BLaER1 treated with 17β-estradiol and CSF1 and Interleukin-3, amounts not matched to agents 10 nM and 100 nM (cell line): ENCODE measurements around the gene SIX3.

Source experiments
- H3K27ac ChIP-seq, 11 experiments: shearing (Covaris generic); formaldehyde crosslinking; 2 replicates each; pipeline ENCODE4 v1.8.1; 2022
- H3K27me3 ChIP-seq, 11 experiments: shearing (Covaris generic); formaldehyde crosslinking; 2 replicates each; pipeline ENCODE4 v1.8.1; 2022
- H3K36me3 ChIP-seq, 11 experiments: shearing (Covaris generic); formaldehyde crosslinking; 2 replicates each; pipeline ENCODE4 v1.8.1; 2022
- H3K4me1 ChIP-seq, 10 experiments: shearing (Covaris generic); formaldehyde crosslinking; 2 replicates each; pipeline ENCODE4 v1.8.1; 2022
- H3K4me2 ChIP-seq, 11 experiments: shearing (Covaris generic); formaldehyde crosslinking; 2 replicates each; pipeline ENCODE4 v1.8.1; 2022
- H3K4me3 ChIP-seq, 10 experiments: shearing (Covaris generic); formaldehyde crosslinking; 2 replicates each; pipeline ENCODE4 v1.8.1; 2022
- H3K9ac ChIP-seq, 11 experiments: shearing (Covaris generic); formaldehyde crosslinking; 2 replicates each; pipeline ENCODE4 v1.8.1; 2022
- H3K9me3 ChIP-seq, 11 experiments: shearing (Covaris generic); formaldehyde crosslinking; replicated peaks in 1 of 11; 2 replicates each; pipeline ENCODE4 v1.8.1; 2022
- H4K20me1 ChIP-seq, 11 experiments: shearing (Covaris generic); formaldehyde crosslinking; 2 replicates each; pipeline ENCODE4 v1.8.1; 2022
- Cebpa-rat ChIP-seq, 11 experiments: shearing (Covaris generic); IDR thresholded peaks; 2 replicates each; pipeline ENCODE4 v1.8.1; 2022

SIX3 gene

DNA sequence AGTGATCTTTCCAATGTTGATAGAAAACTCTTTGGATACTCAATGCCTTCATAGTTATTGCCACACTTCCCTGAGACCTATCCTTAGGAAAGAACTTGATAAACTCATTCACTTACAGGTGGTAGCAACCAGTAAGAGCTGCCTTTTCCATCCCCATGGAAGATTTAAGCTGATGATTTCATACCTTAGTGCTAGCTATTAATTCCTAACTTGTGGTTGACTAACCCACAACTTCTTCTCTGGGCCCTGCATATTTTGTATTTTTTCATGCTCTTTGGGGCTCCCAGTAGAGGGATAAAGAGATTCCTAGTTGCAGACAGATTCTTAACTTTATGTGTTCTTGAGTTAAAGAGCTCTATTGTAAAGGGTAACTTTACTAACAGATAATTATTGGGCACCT lies 25.2 kb upstream of the SIX3 start:
- no peak for TF ChIP-seq Cebpa-rat (IDR thresholded peaks at IDR 0.05)
- H3K4me3 ChIP-seq: no peak overlapping the region

DNA sequence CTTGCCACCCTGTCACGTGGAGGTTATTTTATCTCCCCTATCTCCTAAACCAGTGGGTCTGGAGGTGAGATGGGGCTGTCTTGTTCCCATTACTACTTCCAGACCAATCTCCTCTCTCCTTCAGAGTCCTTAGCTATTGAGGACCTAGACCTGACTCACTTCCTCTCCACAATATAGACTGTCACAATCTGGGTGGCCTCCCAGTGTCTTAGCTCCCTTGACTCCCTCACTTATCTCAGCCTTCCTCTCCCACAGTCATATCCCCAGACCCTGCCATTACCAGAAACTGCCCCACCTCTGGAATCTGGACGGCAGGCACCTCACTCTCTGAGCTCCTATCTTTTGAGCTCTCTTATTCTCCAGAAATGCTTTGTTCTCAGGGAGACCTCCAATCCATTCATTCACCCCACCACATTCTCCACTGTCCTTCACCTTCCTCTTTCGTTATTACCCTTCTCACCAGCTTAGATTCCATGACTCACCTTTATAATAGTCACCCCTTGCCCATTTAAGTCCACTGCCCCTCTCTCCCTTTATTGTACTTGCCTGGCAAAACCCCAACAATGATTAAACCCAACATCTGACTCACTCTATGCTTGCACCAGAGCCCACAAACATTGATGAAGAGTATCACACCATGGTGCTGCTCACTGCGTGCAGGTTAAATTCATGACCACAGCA lies 23.3 kb upstream of the SIX3 start:
- peaks cover 0 to 9% (median 7%) of the 10 kb centered on the region in 11 experiments; a peak in 16 of 22 replicates for H3K27me3 ChIP-seq
- H4K20me1 ChIP-seq: no peaks in the 10 kb centered on the region
- peak overlapping the region in 2 of 11 experiments; percentile 11 to 20; a peak in 2 of 22 replicates for H3K4me2 ChIP-seq
- H3K27ac ChIP-seq: no peak overlapping the region
- no peak overlapping the region for H3K9ac ChIP-seq
- H3K4me3 ChIP-seq: no peak overlapping the region
- H3K36me3 ChIP-seq: no peaks in the 10 kb centered on the region
- no peaks in the 10 kb centered on the region for H3K9me3 ChIP-seq
- H3K4me1 ChIP-seq: peaks cover 0 to 5% (median 0%) of the 10 kb centered on the region in 10 experiments; a peak in 1 of 20 replicates
- TF ChIP-seq Cebpa-rat (IDR thresholded peaks at IDR 0.05): no peak

More for the DNA sequence above, 25.2 kb upstream of the SIX3 start:
- H3K36me3 ChIP-seq: no peaks in the 10 kb centered on the region
- peaks cover 5 to 13% (median 11%) of the 10 kb centered on the region in 11 experiments for H3K9me3 ChIP-seq
- no peak overlapping the region for H3K9ac ChIP-seq
- peaks cover 0 to 5% (median 0%) of the 10 kb centered on the region in 10 experiments; a peak in 1 of 20 replicates for H3K4me1 ChIP-seq
- no peaks in the 10 kb centered on the region for H4K20me1 ChIP-seq
- no peaks in the 10 kb centered on the region for H3K27me3 ChIP-seq
- no peak overlapping the region for H3K27ac ChIP-seq
- no peak overlapping the region for H3K4me2 ChIP-seq

DNA sequence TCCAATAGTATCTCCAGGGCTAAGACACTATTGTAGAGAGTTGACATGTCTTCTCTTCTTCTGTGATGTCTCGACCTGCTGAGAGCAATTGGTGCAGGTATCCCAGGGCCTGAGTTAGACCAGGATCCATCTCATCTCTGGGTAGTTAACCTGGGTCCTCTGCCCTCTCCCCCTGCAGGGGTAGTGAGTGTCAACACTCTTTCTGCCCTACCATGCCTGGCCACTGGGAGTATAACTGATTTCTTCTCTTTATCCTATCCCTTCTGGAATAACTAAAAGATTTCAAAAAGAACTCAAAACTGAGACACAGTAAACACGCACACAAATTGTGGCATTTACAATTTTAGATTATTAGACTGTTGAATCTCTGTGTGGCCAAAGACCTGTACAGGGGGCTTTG lies 20.8 kb upstream of the SIX3 start:
- H4K20me1 ChIP-seq: no peaks in the 10 kb centered on the region
- peaks cover 22 to 34% (median 32%) of the 10 kb centered on the region in 11 experiments for H3K27me3 ChIP-seq
- H3K9ac ChIP-seq: no peak overlapping the region

DNA sequence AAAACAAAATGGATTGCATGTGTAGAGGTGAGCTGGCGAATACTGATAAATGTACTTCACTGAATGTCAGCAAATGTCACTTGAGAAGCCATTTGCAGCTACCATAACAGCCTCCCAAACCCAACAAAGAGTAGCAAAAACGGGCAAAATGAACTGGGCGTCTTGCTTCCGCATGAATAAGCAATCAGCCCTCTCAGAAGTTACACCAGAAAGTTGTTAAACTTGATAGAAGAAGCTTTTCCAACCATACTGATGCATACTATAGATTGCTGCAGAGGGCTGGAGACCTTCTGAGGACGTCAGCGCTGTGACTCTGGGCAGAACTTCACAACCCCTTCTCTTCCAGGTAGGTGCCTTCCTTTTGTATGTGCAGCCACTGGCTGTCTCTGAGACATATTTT lies 18.7 kb upstream of the SIX3 start:
- TF ChIP-seq Cebpa-rat (IDR thresholded peaks at IDR 0.05): no peak
- peaks cover 0 to under 1% (median 0%) of the 10 kb centered on the region in 11 experiments; a peak in 3 of 22 replicates for H3K9me3 ChIP-seq
- H3K27me3 ChIP-seq: peaks cover 40 to 55% (median 52%) of the 10 kb centered on the region in 11 experiments
- H3K9ac ChIP-seq: no peak overlapping the region
- H3K27ac ChIP-seq: no peak overlapping the region
- no peaks in the 10 kb centered on the region for H3K36me3 ChIP-seq
- no peak overlapping the region for H3K4me2 ChIP-seq
- no peak overlapping the region for H3K4me3 ChIP-seq
- peaks cover 0 to 5% (median 0%) of the 10 kb centered on the region in 10 experiments; a peak in 1 of 20 replicates for H3K4me1 ChIP-seq
- peaks cover 0 to under 1% (median 0%) of the 10 kb centered on the region in 11 experiments; a peak in 1 of 22 replicates for H4K20me1 ChIP-seq

More for the DNA sequence above, 20.8 kb upstream of the SIX3 start:
- no peak overlapping the region for H3K27ac ChIP-seq
- no peaks in the 10 kb centered on the region for H3K9me3 ChIP-seq
- H3K4me1 ChIP-seq: peaks cover 0 to 5% (median 0%) of the 10 kb centered on the region in 10 experiments; a peak in 1 of 20 replicates
- TF ChIP-seq Cebpa-rat (IDR thresholded peaks at IDR 0.05): no peak
- H3K4me2 ChIP-seq: no peak overlapping the region
- no peaks in the 10 kb centered on the region for H3K36me3 ChIP-seq
- H3K4me3 ChIP-seq: no peak overlapping the region

DNA sequence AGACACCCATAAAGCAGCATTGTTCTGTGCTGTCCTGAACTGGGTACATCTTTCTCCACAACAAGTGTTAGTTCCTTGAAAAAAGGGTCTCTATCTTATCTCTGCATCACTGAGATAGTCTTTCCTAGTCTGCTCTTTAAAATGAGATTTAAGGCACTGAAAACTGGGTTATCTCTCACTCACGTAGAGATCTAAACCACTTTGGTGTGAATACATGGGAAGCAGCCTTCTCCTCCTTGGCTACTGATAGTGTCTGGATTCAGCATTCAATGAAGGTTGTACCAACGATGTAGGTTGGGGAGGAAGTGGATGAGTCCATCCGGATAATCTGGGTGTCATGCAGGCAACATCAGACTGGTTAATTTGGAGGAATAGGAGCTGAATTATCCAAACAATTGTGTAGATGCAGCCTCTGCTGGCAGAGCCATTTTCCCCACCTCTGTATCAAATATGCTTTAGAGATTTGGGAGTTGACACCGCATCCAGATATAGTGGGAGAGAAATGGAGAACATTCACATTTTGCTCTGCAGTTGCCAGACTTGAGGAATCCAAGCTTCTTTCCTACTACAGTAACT lies 15.9 kb upstream of the SIX3 start:
- H3K9ac ChIP-seq: no peak overlapping the region
- H3K9me3 ChIP-seq: peaks cover 12 to 25% (median 21%) of the 10 kb centered on the region in 11 experiments
- H3K4me2 ChIP-seq: no peak overlapping the region
- no peak overlapping the region for H3K4me3 ChIP-seq
- H3K27me3 ChIP-seq: peaks cover 69 to 83% (median 81%) of the 10 kb centered on the region in 11 experiments
- H3K4me1 ChIP-seq: peaks cover 0 to 13% (median 0%) of the 10 kb centered on the region in 10 experiments; a peak in 3 of 20 replicates
- peaks cover 0 to 26% (median 19%) of the 10 kb centered on the region in 11 experiments; a peak in 14 of 22 replicates for H4K20me1 ChIP-seq
- H3K27ac ChIP-seq: no peak overlapping the region
- no peaks in the 10 kb centered on the region for H3K36me3 ChIP-seq
- TF ChIP-seq Cebpa-rat (IDR thresholded peaks at IDR 0.05): no peak

DNA sequence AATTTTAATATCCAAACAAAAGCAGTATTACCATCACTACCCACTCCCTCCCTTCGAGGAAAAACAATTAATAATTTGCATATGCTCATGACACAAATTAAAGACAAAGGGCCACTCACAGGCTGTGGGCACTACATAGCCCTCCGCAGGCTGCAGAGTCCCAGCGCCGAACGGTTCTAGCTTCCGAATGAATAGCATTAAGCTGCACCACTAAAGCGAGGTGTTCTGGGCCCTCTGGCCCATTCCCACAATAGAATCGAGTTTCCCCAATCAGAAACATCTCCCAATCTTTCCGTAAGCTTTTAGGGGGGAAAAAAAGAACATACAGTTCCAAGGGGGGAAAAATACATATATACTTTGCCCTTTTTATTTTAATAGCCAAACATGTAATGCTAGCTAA lies 14.5 kb upstream of the SIX3 start:
- Histone ChIP-seq H4K20me1 (peaks cover 0 to 36% (median 28%) of the 10 kb centered on the region in 11 experiments; a peak in 14 of 22 replicates), H3K36me3 (no peaks in the 10 kb centered on the region), H3K4me2 (no peak overlapping the region), H3K9ac (no peak overlapping the region), H3K27ac (no peak overlapping the region), H3K27me3 (peaks cover 82 to 96% (median 94%) of the 10 kb centered on the region in 11 experiments), H3K4me1 (peaks cover 0 to 14% (median 0%) of the 10 kb centered on the region in 10 experiments; a peak in 3 of 20 replicates), H3K4me3 (no peak overlapping the region), H3K9me3 (peaks cover 12 to 35% (median 25%) of the 10 kb centered on the region in 11 experiments)
- no peak for TF ChIP-seq Cebpa-rat (IDR thresholded peaks at IDR 0.05)

DNA sequence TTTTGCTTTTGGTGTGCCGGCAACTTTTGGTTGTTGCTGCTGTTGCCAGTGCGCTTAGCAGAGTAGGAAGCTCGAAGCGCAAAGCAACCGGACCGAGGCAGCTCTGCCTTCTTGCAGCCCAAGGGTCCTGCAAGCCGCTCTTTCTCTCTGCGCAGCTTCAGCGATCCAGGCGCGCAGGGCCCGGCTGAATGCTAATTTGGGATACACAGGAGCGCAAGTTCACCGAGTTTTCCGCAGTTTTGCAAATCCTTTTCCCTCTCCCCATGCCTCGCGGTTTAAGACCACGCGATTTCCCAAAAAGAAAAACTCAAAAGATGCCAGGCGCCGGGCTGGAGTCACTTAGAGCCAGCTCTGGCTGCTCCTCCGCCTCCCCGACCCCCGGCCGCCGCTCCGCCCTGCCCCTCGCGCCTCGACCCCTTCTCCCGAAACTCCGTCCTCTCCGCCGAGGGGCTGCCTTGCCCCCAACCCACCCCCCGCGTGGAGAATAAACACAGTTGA lies 13.5 kb upstream of the SIX3 start:
- Histone ChIP-seq H3K27ac (no peak overlapping the region), H3K4me1 (peaks cover 0 to 14% (median 0%) of the 10 kb centered on the region in 10 experiments; a peak in 3 of 20 replicates), H3K4me2 (no peak overlapping the region), H3K9me3 (peaks cover 19 to 45% (median 35%) of the 10 kb centered on the region in 11 experiments), H3K4me3 (no peak overlapping the region), H4K20me1 (peaks cover 0 to 46% (median 28%) of the 10 kb centered on the region in 11 experiments; a peak in 14 of 22 replicates), H3K27me3 (peaks cover 93 to 100% (median 99%) of the 10 kb centered on the region in 11 experiments), H3K9ac (no peak overlapping the region), H3K36me3 (no peaks in the 10 kb centered on the region)
- TF ChIP-seq Cebpa-rat (IDR thresholded peaks at IDR 0.05): no peak

DNA sequence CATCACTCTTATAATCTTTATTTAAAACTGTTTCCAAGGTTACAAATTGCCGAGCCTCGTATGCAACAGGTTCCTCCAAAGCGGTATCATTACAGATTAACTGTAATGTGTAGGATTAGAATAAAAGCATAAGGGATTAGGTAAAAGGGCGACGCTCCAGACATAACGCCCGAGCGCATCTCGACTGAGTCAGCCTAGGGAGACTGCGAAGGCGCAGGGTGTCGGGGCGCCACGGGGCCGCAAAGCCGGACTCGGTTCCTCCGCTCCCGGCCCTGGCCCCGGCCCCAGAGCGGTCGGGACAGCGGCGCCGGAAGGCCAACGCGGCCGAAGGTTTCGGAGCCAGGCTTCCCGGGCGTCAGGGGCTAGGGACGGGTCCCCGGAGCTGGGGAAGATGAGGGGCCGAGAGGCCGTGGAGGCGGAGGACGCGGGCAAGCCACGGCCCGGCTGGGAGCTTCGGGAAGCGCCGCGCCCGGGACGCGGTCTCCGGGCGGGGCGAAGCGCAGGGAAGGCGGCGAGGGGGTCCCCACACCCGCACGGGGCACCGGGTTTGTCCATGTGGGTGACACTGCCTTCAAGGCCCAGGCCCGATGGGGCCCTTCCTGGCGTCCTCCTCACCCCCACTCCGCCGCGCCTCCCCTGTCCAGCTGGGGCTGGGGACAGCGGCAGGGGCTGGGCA lies 12.9 kb upstream of the SIX3 start:
- peaks cover 99 to 100% (median 99%) of the 10 kb centered on the region in 11 experiments for H3K27me3 ChIP-seq
- peaks cover 0 to 51% (median 28%) of the 10 kb centered on the region in 11 experiments; a peak in 14 of 22 replicates for H4K20me1 ChIP-seq
- no peaks in the 10 kb centered on the region for H3K36me3 ChIP-seq
- H3K9me3 ChIP-seq: peaks cover 25 to 51% (median 41%) of the 10 kb centered on the region in 11 experiments
- H3K9ac ChIP-seq: no peak overlapping the region
- peaks cover 0 to 14% (median 0%) of the 10 kb centered on the region in 10 experiments; a peak in 3 of 20 replicates for H3K4me1 ChIP-seq
- TF ChIP-seq Cebpa-rat (IDR thresholded peaks at IDR 0.05): no peak
- H3K4me2 ChIP-seq: no peak overlapping the region
- H3K27ac ChIP-seq: no peak overlapping the region
- peak overlapping the region in 1 of 10 experiments; percentile 38; a peak in 2 of 20 replicates for H3K4me3 ChIP-seq
